H1 (cell line): Measurements from ENCODE around the gene GPATCH2L. TPM values are rescaled to one million over a fixed set of nuclear protein-coding genes. Genes with fewer than 3 reads are reported as not detected.

ENCODE experiments used
- KDM1A ChIP-seq: fragments of 200-600, 300-600 bp; sonication (generic); IDR thresholded peaks from 2 replicates; pipeline ENCODE4 v1.7.1; 2016; ENCODE audit warnings: mild to moderate bottlenecking, low read length, borderline replicate concordance
- POU5F1 ChIP-seq: IDR thresholded peaks from 2 replicates; pipeline ENCODE4 v1.6.1; 2011; ENCODE audit warnings: low read depth, mild to moderate bottlenecking, low read length, moderate library complexity
- polyA plus RNA-seq, 7 experiments: library from polyadenylated mRNA; depleted of rRNA in 3 of 7; stranded (reverse) in 5 of 7; unstranded in 2 of 7; fragments of >200 nt in 5 of 7; fragments of 200-250 nt in 2 of 7; gene quantifications; 1 replicate in 5 of 7; 2 replicates in 1 of 7; 4 replicates in 1 of 7; pipeline versions ENCODE4 v1.2.1 to v1.2.3, GENCODE V29; 2011 to 2013; ENCODE audit warnings: missing spikeins in 2 of 7, mixed read lengths in 2 of 7
- total RNA-seq: library from RNA; stranded (reverse); fragmentation: NEBNext Ultra II Directional; extraction: Animal tissue kit (Norgen Biotek cat#: 25700); gene quantifications from 2 replicates; pipeline ENCODE4 v1.2.1, GENCODE V29; 2021

GPATCH2L gene
- total and polyA plus RNA-seq, 2 of the 8 experiments (the other 6 are each of a cell fraction or from before 2014, with no cell fraction given), result 26.0 to 54.9 TPM

DNA sequence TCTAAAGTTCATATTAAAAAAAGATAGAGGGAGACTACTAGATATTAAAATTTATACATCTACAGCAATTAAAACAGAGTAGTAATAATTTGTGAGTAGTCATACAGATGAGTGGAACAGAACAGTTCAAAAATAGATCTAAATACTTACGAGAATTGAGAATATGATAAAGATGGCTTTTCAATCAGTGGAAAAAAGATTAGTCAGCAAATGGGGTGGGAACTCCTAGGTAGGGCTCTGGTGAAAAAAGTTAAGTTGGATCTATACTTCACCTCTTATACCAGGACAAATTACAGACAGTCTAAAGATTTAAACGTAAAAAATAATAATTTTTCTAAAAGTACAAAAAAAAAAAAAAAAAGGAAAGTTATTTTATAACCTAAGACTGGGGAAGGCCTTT, 66.9 kb downstream of the GPATCH2L start (continued):
- TF ChIP-seq KDM1A, result no peak
- TF ChIP-seq POU5F1, result no peak
